Measurements from ENCODE around the gene DPP8.

GRCh38 chr15:65406424-65407000 lies 111.0 kb downstream of the DPP8 start:
- TF ChIP-seq CTCF (IDR thresholded peaks at IDR 0.05) (no peak), EP300 (IDR thresholded peaks at IDR 0.05) (no peak), POLR2A (IDR thresholded peaks at IDR 0.05) (no peak)
